Measurements from ENCODE around the gene PCDHB16.
"Not testable (repeated sequence)": the region's sequence is repeated elsewhere in the genome, so short reads cannot be mapped to it uniquely, and the experiment has no call there.

DNA sequence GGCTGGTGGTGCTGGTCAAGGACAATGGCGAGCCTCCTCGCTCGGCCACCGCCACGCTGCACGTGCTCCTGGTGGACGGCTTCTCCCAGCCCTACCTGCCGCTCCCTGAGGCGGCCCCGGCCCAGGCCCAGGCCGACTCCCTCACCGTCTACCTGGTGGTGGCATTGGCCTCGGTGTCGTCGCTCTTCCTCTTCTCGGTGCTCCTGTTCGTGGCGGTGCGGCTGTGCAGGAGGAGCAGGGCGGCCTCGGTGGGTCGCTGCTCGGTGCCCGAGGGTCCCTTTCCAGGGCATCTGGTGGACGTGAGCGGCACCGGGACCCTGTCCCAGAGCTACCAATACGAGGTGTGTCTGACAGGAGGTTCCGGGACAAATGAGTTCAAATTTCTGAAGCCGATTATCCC lies 43.2 kb downstream of the PCDHB16 start:
- not testable (repeated sequence) for TF ChIP-seq EZH2 (IDR thresholded peaks at IDR 0.05; ENCODE audit: insufficient read depth, poor library complexity, severe bottlenecking); EZH2phosphoT487 (IDR thresholded peaks at IDR 0.05; ENCODE audit: insufficient read depth, low read depth)

Measured in GM23248 (cell line).